Measurements from ENCODE around the gene FANCL.
"Not testable (repeated sequence)": the region's sequence is repeated elsewhere in the genome, so short reads cannot be mapped to it uniquely, and the experiment has no call there.

FANCL gene

GRCh38 chr2:58138396-58139030 is 102.6 kb downstream of the FANCL start:
- DNase-seq = no peak

- no peak for DNase-seq
Observed at GRCh38 chr2:58137856-58138255, 103.3 kb downstream of the FANCL start.

- DNase-seq = no peak
Observed at GRCh38 chr2:58137221-58137620, 103.9 kb downstream of the FANCL start.

- DNase-seq = no peak
Observed at GRCh38 chr2:58135861-58136260, 105.3 kb downstream of the FANCL start.

- no peak for DNase-seq
Observed at GRCh38 chr2:58133395-58133794, 107.7 kb downstream of the FANCL start.

- no peak for DNase-seq
Observed at GRCh38 chr2:58131191-58132011, 109.7 kb downstream of the FANCL start.

GRCh38 chr2:58130238-58130637 is 110.9 kb downstream of the FANCL start:
- DNase-seq = no peak

- no peak for DNase-seq
Observed at GRCh38 chr2:58127111-58127510, 114.0 kb downstream of the FANCL start.

GRCh38 chr2:58122540-58122939 is 118.6 kb downstream of the FANCL start:
- no peak for DNase-seq

GRCh38 chr2:58122040-58122439 is 119.1 kb downstream of the FANCL start:
- no peak for DNase-seq

- no peak for DNase-seq
Observed at GRCh38 chr2:58120626-58121229, 120.4 kb downstream of the FANCL start.

- DNase-seq = not testable (repeated sequence)
Observed at GRCh38 chr2:58113563-58113962, 127.6 kb downstream of the FANCL start.

- no peak for DNase-seq
Observed at GRCh38 chr2:58110765-58111164, 130.4 kb downstream of the FANCL start.

- no peak for DNase-seq
Observed at GRCh38 chr2:58109481-58109880, 131.6 kb downstream of the FANCL start.
